Measurements from ENCODE around the gene LRRC37B. TPM values are rescaled to one million over a fixed set of nuclear protein-coding genes. Genes with fewer than 3 reads are reported as not detected.
"Not testable (repeated sequence)": the region's sequence is repeated elsewhere in the genome, so short reads cannot be mapped to it uniquely, and the experiment has no call there.

Gene LRRC37B
- total RNA-seq, result 1 to 10 TPM; 3.8 to 7.9 (median 5.6) TPM

DNA sequence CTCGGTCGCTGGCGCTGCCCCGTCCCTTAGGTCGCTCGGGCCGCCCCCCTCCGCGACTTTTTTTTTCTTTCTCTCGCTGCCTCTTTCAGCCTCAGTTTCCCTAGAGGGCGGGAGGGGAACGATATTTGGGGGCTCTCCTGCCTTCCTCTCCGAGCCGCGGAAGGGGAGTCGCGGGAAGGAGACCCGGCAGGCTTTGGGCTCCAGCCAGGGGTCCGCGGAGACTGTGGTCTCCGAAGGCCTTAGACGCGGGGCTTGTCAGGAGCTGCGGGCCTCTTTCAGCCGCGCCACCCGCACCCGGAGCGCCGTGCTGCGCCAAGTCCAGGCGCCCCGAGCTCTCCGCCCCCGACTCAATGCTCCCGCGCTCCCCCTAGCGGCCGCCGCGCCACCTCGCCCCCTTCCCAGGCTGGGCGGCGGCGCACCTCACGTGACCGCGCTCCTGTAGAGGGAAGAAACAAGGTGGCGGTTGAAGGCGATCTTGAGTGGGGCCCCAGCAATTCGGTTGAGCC is at the start of gene LRRC37B:
Gene LRRC37B (plus strand): TSS at position 427 of the 506 bp plus-strand sequence. CDS start 14,010 bp downstream, outside the sequence.
- intact Hi-C loops (cut with DNase I; ENCODE audit: low total_unique reads) (loop anchor here (2.0 kb wide), 1 partner anchor 136 kb away; the partner anchor contains the start of gene RHOT1), in situ Hi-C loops (cut with MboI; ENCODE audit: low sequenced_read_pairs in 4 of 4) (loop anchor here in 1 of 4 donors (5.0 to 25.0 kb wide), 2 partner anchors 135 to 330 kb away; partner anchors contain the start of genes C17orf75 and RHOT1)
- no peaks in the 10 kb centered on the region for H3K36me3 ChIP-seq
- no peaks in the 10 kb centered on the region for H3K9me3 ChIP-seq
- H3K4me1 ChIP-seq, result peaks cover 15 to 21% of the 10 kb centered on the region in 2 donors
- H3K4me3 ChIP-seq, result peak within 1 kb of the TSS; percentile 82 to 93 (median 88)
- TF ChIP-seq, protein P1, sequence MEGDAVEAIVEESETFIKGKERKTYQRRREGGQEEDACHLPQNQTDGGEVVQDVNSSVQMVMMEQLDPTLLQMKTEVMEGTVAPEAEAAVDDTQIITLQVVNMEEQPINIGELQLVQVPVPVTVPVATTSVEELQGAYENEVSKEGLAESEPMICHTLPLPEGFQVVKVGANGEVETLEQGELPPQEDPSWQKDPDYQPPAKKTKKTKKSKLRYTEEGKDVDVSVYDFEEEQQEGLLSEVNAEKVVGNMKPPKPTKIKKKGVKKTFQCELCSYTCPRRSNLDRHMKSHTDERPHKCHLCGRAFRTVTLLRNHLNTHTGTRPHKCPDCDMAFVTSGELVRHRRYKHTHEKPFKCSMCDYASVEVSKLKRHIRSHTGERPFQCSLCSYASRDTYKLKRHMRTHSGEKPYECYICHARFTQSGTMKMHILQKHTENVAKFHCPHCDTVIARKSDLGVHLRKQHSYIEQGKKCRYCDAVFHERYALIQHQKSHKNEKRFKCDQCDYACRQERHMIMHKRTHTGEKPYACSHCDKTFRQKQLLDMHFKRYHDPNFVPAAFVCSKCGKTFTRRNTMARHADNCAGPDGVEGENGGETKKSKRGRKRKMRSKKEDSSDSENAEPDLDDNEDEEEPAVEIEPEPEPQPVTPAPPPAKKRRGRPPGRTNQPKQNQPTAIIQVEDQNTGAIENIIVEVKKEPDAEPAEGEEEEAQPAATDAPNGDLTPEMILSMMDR (IDR thresholded peaks at IDR 0.05 in 4 of 5, conservative IDR thresholded peaks at IDR 0.05 in 1 of 5), result peak; percentile 78 to 98 (median 95)
- peak in 1 of 2 donors; percentile 33 for TF ChIP-seq POLR2A (IDR thresholded peaks at IDR 0.05)
- peak; percentile 93 to 94 for ATAC-seq
- no peaks in the 10 kb centered on the region for H3K27me3 ChIP-seq
- peak; percentile 75 to 84 for DNase-seq
- peak within 1 kb of the TSS; percentile 82 to 92 (median 85) for H3K27ac ChIP-seq

DNA sequence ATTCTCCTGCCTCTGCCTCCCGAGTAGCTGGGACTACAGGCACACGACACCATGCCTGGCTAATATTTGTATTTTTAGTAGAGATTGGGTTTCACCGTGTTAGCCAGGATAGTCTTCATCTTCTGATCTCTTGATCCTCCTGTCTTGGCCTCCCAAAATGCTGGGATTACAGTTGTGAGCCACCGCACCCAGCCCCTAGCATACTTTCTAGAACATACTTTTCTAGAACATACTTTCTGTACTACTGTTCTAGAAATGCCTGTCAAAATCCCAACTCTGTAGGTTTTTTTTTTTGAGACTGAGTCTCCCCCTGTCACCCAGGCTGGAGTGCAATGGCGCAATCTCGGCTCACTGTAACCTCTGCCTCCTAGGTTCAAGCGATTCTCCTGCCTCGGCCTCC is 43.1 kb upstream of the LRRC37B start:
- H3K36me3 ChIP-seq, result peaks cover 0 to 22% of the 10 kb centered on the region in 2 donors
- H3K9me3 ChIP-seq; H3K27me3 ChIP-seq; ATAC-seq; H3K27ac ChIP-seq; in situ Hi-C loops (cut with MboI; ENCODE audit: low sequenced_read_pairs in 4 of 4); intact Hi-C loops (cut with DNase I; ENCODE audit: low total_unique reads); H3K4me3 ChIP-seq; DNase-seq; H3K4me1 ChIP-seq: not testable (repeated sequence)

DNA sequence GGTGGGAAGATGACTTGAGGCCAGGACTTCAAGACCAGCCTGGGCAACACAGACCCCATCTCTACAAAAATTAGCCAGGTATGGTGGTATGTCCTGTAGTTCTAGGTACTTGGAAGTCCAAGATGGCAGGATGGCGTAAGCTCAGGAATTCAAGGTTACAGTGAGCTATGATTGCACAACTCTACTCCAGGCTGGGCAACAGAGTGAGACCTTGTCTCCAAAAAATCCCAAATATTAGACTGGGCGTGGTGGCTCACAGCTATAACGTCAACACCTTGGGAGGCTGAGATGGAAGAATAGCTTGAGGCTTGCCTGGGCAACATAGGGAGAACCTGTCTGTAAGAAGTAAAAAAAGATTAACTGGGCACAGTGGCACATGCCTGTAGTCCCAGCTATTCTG is 39.5 kb upstream of the LRRC37B start:
- Histone ChIP-seq H3K27me3 (no peaks in the 10 kb centered on the region), H3K36me3 (peaks cover 0 to 18% of the 10 kb centered on the region in 2 donors), H3K4me1 (no peaks in the 10 kb centered on the region), H3K4me3 (no peak overlapping the region), H3K9me3 (no peaks in the 10 kb centered on the region), H3K27ac (no peak overlapping the region)
- in situ Hi-C loops (cut with MboI; ENCODE audit: low sequenced_read_pairs in 4 of 4), result no loop called here
- ATAC-seq, result no peak
- intact Hi-C loops (cut with DNase I; ENCODE audit: low total_unique reads), result no loop called here
- TF ChIP-seq, protein P1 (IDR thresholded peaks at IDR 0.05 in 4 of 5, conservative IDR thresholded peaks at IDR 0.05 in 1 of 5), result no peak
- no peak for TF ChIP-seq POLR2A (IDR thresholded peaks at IDR 0.05)
- no peak for DNase-seq

DNA sequence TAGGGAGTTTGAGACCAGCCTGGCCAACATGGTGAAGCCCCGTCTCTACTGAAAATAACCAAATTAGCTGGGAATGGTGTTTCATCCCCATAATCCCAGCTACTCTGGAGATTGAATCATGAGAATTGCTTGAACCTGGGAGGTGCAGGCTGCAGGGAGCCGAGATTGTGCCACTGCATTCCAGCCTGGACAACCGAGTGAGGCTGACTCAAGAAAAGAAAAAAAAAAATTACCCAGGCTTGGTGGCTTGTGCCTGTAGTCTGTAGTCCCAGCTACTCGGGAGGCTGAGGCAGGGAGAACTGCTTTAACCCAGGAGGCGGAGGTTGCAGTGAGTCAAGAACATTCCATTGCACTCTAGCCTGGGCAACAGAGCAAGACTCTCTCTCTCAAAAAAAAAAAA is 36.8 kb upstream of the LRRC37B start:
- H3K27me3 ChIP-seq; DNase-seq; in situ Hi-C loops (cut with MboI; ENCODE audit: low sequenced_read_pairs in 4 of 4); H3K9me3 ChIP-seq; H3K4me3 ChIP-seq; H3K27ac ChIP-seq; H3K4me1 ChIP-seq; ATAC-seq; intact Hi-C loops (cut with DNase I; ENCODE audit: low total_unique reads): not testable (repeated sequence)
- peaks cover 0 to 28% of the 10 kb centered on the region in 2 donors for H3K36me3 ChIP-seq

DNA sequence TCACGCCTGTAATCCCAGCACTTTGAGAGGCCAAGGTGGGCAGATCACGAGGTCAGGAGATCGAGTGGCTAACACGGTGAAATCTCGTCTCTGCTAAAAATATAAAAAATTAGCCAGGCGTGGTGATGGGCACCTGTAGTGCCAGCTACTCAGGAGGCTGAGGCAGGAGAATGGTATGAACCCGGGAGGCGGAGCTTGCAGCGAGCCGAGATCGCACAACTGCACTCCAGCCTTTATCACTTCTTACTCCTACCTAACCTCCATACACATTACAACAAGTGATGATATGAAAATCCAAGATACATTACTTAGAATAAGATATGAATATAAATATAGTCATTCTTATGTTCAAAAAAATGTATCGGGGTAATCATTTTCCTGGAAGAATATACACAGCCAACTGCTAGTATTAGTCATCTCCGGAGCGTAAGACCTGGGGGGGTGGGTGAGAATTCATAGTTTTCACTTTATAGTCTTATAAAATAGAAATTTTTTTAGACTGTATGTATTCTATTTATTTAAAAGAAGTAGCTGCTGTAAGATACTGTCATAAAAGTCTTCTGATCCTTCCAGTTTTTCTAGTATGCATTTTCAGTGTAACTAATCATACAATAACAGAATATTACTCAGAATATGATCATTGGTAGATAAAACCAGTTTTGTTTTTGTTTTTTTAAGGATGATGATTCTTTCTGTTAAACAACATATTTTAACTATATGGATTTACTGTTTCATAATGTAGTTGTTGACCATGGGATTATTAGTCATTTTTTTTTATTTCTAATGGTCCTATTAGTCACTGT is 32.7 kb upstream of the LRRC37B start:
- H3K27ac ChIP-seq; DNase-seq; H3K4me1 ChIP-seq; in situ Hi-C loops (cut with MboI; ENCODE audit: low sequenced_read_pairs in 4 of 4); H3K27me3 ChIP-seq; H3K9me3 ChIP-seq; intact Hi-C loops (cut with DNase I; ENCODE audit: low total_unique reads); H3K4me3 ChIP-seq; ATAC-seq: not testable (repeated sequence)
- peaks cover 0 to 29% of the 10 kb centered on the region in 2 donors for H3K36me3 ChIP-seq

DNA sequence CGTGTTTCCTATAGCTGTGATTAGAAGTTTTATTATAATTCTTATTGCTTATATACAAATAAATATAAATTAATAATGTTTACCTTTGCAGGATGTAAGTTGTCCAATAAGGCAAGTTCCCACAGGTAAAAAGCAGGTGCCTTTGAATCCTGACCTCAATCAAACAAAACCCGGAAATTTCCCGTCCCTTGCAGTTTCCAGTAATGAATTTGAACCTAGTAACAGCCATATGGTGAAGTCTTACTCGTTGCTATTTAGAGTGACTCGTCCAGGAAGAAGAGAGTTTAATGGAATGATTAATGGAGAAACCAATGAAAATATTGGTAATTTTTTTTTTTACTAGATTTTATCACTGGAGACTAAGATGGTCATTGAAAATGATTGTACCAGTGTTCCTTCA is 31.8 kb upstream of the LRRC37B start:
- intact Hi-C loops (cut with DNase I; ENCODE audit: low total_unique reads); H3K9me3 ChIP-seq; H3K4me3 ChIP-seq; in situ Hi-C loops (cut with MboI; ENCODE audit: low sequenced_read_pairs in 4 of 4); DNase-seq; ATAC-seq; H3K27ac ChIP-seq; H3K27me3 ChIP-seq; H3K4me1 ChIP-seq: not testable (repeated sequence)
- peaks cover 0 to 29% of the 10 kb centered on the region in 2 donors for H3K36me3 ChIP-seq

DNA sequence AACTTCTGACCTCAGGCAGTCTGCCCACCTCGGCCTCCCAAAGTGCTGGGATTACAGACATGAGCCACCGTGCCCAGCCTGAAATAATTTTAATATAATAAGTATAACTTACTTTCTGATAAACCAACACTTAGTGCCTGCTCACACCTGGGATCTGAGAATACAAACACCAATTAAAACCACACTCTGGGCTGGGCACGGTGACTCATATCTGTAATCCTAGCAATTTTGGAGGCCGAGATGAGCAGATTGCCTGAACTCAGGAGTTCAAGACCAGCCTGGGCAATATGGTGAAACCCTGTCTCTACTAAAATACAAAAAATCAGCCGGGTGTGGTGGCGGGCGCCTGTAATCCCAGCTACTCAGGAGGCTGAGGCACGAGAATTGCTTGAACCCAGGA is 15.4 kb upstream of the LRRC37B start:
- DNase-seq; H3K27ac ChIP-seq; in situ Hi-C loops (cut with MboI; ENCODE audit: low sequenced_read_pairs in 4 of 4); H3K4me3 ChIP-seq; H3K27me3 ChIP-seq; H3K9me3 ChIP-seq; ATAC-seq; H3K4me1 ChIP-seq: not testable (repeated sequence)
- peaks cover 8 to 92% of the 10 kb centered on the region in 2 donors for H3K36me3 ChIP-seq
- intact Hi-C loops (cut with DNase I; ENCODE audit: low total_unique reads), result loop anchor here (10.0 kb wide), 1 partner anchor 343 kb away; no protein-coding TSS in a partner anchor
